Esophagus squamous epithelium (tissue), 4 donors: ENCODE results near the gene APMAP.

Source experiments
- CTCF ChIP-seq, 6 experiments: fragments of 450-650 bp in 4 of 6; fragments of 200-600 bp in 2 of 6; sonication (generic) in 2 of 6; IDR thresholded peaks; one replicate each; pipeline ENCODE4 v1.5.1; 2016 to 2019; ENCODE audit warnings: antibody characterized with exemption in 6 of 6, mild to moderate bottlenecking in 4 of 6, moderate library complexity in 4 of 6
- POLR2A ChIP-seq, 4 donors: fragments of 450-650 bp; IDR thresholded peaks; one replicate each; pipeline ENCODE4 v1.6.1; 2017; ENCODE audit warnings: antibody characterized with exemption in 4 of 4, mild to moderate bottlenecking in 4 of 4, moderate library complexity in 3 of 4

GRCh38 chr20:25032065-25032477 is 39.5 kb upstream of the APMAP start:
- TF ChIP-seq CTCF (IDR thresholded peaks at IDR 0.05), result no peak
- no peak for TF ChIP-seq POLR2A (IDR thresholded peaks at IDR 0.05)
